ENCODE measurements around the gene PPP6R2.
A peak's percentile ranks its signal among the peaks of the same experiment; 100 is the strongest.

Gene PPP6R2

GRCh38 chr22:50447576-50448551, 104.7 kb downstream of the PPP6R2 start:
- DNase-seq (ENCODE audit: low spot score): no peak

- DNase-seq (ENCODE audit: low spot score): no peak
Measured at GRCh38 chr22:50452649-50453048, 109.5 kb downstream of the PPP6R2 start.

- no peak for DNase-seq (ENCODE audit: low spot score)
Measured at GRCh38 chr22:50454556-50455075, 111.5 kb downstream of the PPP6R2 start.

- no peak for DNase-seq (ENCODE audit: low spot score)
Measured at GRCh38 chr22:50455201-50455600, 112.1 kb downstream of the PPP6R2 start.

- no peak for DNase-seq (ENCODE audit: low spot score)
Measured at GRCh38 chr22:50456026-50456425, 112.9 kb downstream of the PPP6R2 start.

GRCh38 chr22:50456466-50457234, 113.5 kb downstream of the PPP6R2 start:
- no peak for DNase-seq (ENCODE audit: low spot score)

- no peak for DNase-seq (ENCODE audit: low spot score)
Measured at GRCh38 chr22:50459016-50459415, 115.9 kb downstream of the PPP6R2 start.

GRCh38 chr22:50459496-50460140, 116.5 kb downstream of the PPP6R2 start:
- DNase-seq (ENCODE audit: low spot score): no peak

GRCh38 chr22:50460938-50461337, 117.8 kb downstream of the PPP6R2 start:
- DNase-seq (ENCODE audit: low spot score): no peak

- no peak for DNase-seq (ENCODE audit: low spot score)
Measured at GRCh38 chr22:50461536-50461935, 118.4 kb downstream of the PPP6R2 start.

GRCh38 chr22:50461979-50462540, 118.9 kb downstream of the PPP6R2 start:
- DNase-seq (ENCODE audit: low spot score): no peak

GRCh38 chr22:50463188-50463900, 120.2 kb downstream of the PPP6R2 start:
- no peak for DNase-seq (ENCODE audit: low spot score)

GRCh38 chr22:50464451-50464850, 121.3 kb downstream of the PPP6R2 start:
- no peak for DNase-seq (ENCODE audit: low spot score)

GRCh38 chr22:50465066-50465930, 122.2 kb downstream of the PPP6R2 start:
- DNase-seq (ENCODE audit: low spot score): no peak

- no peak for DNase-seq (ENCODE audit: low spot score)
Measured at GRCh38 chr22:50467341-50467740, 124.2 kb downstream of the PPP6R2 start.

GRCh38 chr22:50467773-50468440, 124.8 kb downstream of the PPP6R2 start:
- no peak for DNase-seq (ENCODE audit: low spot score)

GRCh38 chr22:50468626-50469025, 125.5 kb downstream of the PPP6R2 start:
- DNase-seq (ENCODE audit: low spot score): no peak

- DNase-seq (ENCODE audit: low spot score): peak; percentile 9
Measured at GRCh38 chr22:50469377-50470305, 126.5 kb downstream of the PPP6R2 start.

GRCh38 chr22:50470491-50470890, 127.4 kb downstream of the PPP6R2 start:
- DNase-seq (ENCODE audit: low spot score): no peak
